Stimulated activated CD8-positive, alpha-beta memory T cell treated with anti-CD3 and anti-CD28 coated beads, Interleukin-7, amount 100 ng/mL, for 4 hours (primary cell): Measurements from ENCODE around the gene TTLL12.

Experiments used
- DNase-seq, 2 donors: peaks; one replicate each; pipeline ENCODE4 v3.0.0-alpha.2; 2020; ENCODE audit warnings: low read depth in 2 of 2

Gene TTLL12

GRCh38 chr22:43213962-43214361, 27.0 kb upstream of the TTLL12 start:
- DNase-seq = no peak

GRCh38 chr22:43213051-43213450, 26.1 kb upstream of the TTLL12 start:
- no peak for DNase-seq

- DNase-seq = no peak
Measured at GRCh38 chr22:43212434-43212952, 25.6 kb upstream of the TTLL12 start.

- DNase-seq = no peak
Measured at GRCh38 chr22:43211941-43212433, 25.1 kb upstream of the TTLL12 start.

- no peak for DNase-seq
Measured at GRCh38 chr22:43210631-43211515, 23.9 kb upstream of the TTLL12 start.

GRCh38 chr22:43209971-43210370, 23.0 kb upstream of the TTLL12 start:
- no peak for DNase-seq

GRCh38 chr22:43209523-43209890, 22.6 kb upstream of the TTLL12 start:
- DNase-seq = no peak

GRCh38 chr22:43208703-43209522, 22.0 kb upstream of the TTLL12 start:
- DNase-seq = no peak

GRCh38 chr22:43207849-43208702, 21.1 kb upstream of the TTLL12 start:
- DNase-seq = no peak

- no peak for DNase-seq
Measured at GRCh38 chr22:43207386-43207785, 20.5 kb upstream of the TTLL12 start.

- DNase-seq = no peak
Measured at GRCh38 chr22:43206509-43207161, 19.7 kb upstream of the TTLL12 start.

- peak; percentile 7 to 11 for DNase-seq
Measured at GRCh38 chr22:43205748-43206508, 19.0 kb upstream of the TTLL12 start.

GRCh38 chr22:43205261-43205691, 18.3 kb upstream of the TTLL12 start:
- peak in 1 of 2 donors; percentile 2 for DNase-seq

- no peak for DNase-seq
Measured at GRCh38 chr22:43203471-43203981, 16.6 kb upstream of the TTLL12 start.

- DNase-seq = no peak
Measured at GRCh38 chr22:43202756-43203410, 15.9 kb upstream of the TTLL12 start.

GRCh38 chr22:43202326-43202725, 15.4 kb upstream of the TTLL12 start:
- no peak for DNase-seq

- no peak for DNase-seq
Measured at GRCh38 chr22:43201486-43202219, 14.7 kb upstream of the TTLL12 start.

GRCh38 chr22:43200555-43200954, 13.6 kb upstream of the TTLL12 start:
- DNase-seq = no peak

GRCh38 chr22:43200031-43200430, 13.1 kb upstream of the TTLL12 start:
- DNase-seq = no peak
